K562 treated with DMSO at 1 percent for 24 hours (cell line): ENCODE results near the gene MBD1. TPM values are rescaled to one million over a fixed set of nuclear protein-coding genes. Genes with fewer than 3 reads are reported as not detected.

Experiments used
- total RNA-seq: library from RNA; unstranded; fragments of 300-600 nt; gene quantifications from 2 replicates; pipeline ENCODE4 v1.2.3, GENCODE V29; 2022; ENCODE audit warnings: low read depth; ENCODE audit not compliant: insufficient read depth

MBD1 gene, protein sequence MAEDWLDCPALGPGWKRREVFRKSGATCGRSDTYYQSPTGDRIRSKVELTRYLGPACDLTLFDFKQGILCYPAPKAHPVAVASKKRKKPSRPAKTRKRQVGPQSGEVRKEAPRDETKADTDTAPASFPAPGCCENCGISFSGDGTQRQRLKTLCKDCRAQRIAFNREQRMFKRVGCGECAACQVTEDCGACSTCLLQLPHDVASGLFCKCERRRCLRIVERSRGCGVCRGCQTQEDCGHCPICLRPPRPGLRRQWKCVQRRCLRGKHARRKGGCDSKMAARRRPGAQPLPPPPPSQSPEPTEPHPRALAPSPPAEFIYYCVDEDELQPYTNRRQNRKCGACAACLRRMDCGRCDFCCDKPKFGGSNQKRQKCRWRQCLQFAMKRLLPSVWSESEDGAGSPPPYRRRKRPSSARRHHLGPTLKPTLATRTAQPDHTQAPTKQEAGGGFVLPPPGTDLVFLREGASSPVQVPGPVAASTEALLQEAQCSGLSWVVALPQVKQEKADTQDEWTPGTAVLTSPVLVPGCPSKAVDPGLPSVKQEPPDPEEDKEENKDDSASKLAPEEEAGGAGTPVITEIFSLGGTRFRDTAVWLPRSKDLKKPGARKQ
- total RNA-seq: 46.0 and 47.2 TPM in 2 replicates

GRCh38 chr18:50281295-50281971, at the start of gene MBD1:
TSS of gene MBD1 (minus strand) at chr18:50281523. CDS start at chr18:50279992, 1,531 bp downstream.

DNA sequence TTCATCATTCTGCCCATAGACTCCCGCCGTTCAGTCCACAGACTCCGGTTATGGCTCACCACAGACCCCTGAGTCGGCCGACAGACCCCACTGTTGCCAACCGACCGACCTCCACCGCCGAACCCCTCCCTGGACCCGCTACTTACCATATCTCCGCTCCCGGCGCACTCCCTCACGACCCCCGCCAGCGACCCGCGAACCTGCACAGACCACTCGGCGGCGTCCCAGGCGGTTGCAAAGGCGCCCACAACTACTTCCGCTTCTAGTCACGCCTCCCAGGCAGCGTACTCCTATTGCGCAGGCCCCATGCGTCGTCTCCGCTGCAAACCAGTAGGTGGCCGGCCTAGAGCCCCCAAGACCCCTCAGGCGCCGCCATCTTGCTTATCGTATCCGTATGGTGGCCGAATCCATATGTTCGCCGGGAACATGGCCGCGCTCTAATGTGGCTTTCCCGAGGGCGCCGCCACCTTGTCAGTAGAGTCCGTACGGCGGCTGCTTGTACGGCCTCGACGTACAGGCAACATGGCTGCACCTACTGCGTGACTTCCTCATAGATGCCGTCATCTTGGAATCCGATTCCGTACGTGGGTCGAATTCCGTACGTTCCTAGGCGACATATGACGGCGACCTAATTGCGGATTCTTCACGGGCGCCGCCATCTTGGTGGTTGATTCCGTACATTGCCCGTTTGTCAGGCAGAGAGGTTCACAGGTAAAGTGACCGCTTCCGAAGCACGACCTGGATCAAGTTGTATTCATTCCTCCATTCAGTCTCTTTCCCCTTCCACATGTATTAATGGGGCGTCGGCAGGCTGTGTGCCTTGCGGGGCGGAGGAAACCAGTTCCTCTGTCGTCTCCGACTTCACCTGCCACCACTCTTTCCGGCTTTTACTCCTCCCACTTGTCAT, 6.4 kb upstream of the MBD1 start, which contains the start of gene CXXC1:
CXXC1 (minus strand) TSS at position 252 of the 907 bp plus-strand sequence; CDS start at position 149, 103 bp downstream.

DNA sequence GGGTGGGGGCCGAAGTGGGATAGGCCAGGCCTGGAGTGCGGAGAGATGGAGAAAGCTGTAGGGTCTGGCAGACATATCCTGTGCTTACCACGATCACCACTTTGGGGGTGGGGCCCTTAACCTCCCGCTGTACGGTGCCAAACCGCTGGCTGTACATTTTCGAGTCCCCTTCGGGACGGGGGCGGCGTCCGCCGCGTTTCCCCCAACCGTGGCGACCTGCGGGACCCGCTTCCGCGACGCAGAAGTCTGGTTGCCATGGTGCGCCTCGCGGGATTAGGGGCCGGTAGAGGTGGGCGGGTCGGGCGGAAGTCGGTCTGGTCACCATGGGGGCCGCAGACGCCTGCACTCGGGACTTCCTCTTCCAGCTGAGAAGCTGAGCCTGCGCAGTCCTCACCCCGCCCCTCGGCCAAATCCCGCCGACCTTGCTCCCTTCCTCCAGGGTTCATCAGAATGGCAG, 15.0 kb downstream of the MBD1 start, which contains the start of gene CFAP53:
CFAP53 (minus strand) TSS at position 248 of the 457 bp plus-strand sequence; CDS start at position 157, 91 bp downstream.

Other genes starting within 250 kb of the MBD1 start
- gene MYO5B, start 86.4 kb downstream of the MBD1 start, total RNA-seq: 0.68 and 1.6 TPM in 2 replicates
- 0.82 and 1.1 TPM in 2 replicates for gene CFAP53, start 15.0 kb downstream of the MBD1 start, total RNA-seq
- gene CXXC1, start 6.2 kb upstream of the MBD1 start, total RNA-seq: 54.4 and 59.9 TPM in 2 replicates
- gene SKA1, start 93.5 kb upstream of the MBD1 start, total RNA-seq: 12.9 and 17.0 TPM in 2 replicates